Mucosa of gallbladder (tissue), 1 donor: Measurements from ENCODE around the gene SDC4. TPM values are rescaled to one million over a fixed set of nuclear protein-coding genes. Genes with fewer than 3 reads are reported as not detected.
A peak's percentile ranks its signal among the peaks of the same experiment; 100 is the strongest.
"Not testable (repeated sequence)": the region's sequence is repeated elsewhere in the genome, so short reads cannot be mapped to it uniquely, and the experiment has no call there.

ENCODE experiments used
- DNase-seq: peaks from one replicate; pipeline ENCODE4 v3.0.0-alpha.2; 2020; ENCODE audit warnings: low spot score
- total RNA-seq: library from RNA; stranded (reverse); gene quantifications from one replicate; pipeline ENCODE4 v1.2.1, GENCODE V29; 2021
- donor health status: DM: no; HTN: no; CAD: no.

Gene SDC4
- total RNA-seq, 1 donor from 2014 or later, result 118 TPM

DNA sequence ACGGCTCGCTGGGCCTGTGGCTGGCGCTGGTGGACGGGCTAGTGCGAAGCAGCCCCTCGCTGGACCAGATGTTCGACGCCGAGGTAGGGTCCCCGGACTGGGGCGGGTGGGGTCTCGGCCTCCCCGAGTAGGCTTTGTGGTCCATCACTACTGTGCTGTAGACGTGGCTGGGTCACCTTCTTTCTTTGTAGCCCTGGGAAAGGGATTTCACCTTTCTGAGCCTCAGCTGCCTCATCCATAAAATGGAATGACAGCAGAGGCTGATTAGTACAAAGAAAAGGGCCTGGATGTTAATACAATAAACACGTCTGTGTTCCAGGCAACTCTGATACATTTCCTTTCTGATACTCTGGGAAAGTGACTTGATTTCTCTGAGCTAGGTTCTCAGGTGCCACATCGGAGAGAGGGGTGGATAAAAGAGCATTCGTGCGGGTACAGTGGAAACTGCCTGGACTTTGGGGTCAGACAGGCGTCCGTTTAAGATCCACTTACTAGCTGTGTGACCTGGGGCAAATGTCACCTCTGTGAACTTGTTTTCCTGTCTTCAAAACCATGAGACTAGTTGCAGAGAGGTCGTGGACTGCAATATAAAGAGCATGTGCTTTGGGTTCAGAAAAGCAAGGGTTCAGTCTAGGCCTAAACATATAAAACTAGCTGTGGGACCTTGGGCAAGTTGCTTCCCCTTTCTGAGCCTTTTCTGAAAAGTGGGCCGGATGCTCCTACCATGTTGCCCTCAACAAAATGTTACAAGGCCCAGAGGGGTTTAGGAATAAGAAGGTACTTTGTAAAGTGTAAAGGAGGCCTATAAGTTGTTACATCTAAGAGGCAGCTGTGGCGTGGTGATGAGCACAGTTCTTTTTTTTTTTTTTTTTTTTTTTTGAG, 15.6 kb upstream of the SDC4 start:
- no peak for DNase-seq

GRCh38 chr20:45362804-45363610, 14.8 kb upstream of the SDC4 start, which contains the start of gene SYS1:
TSS of gene SYS1 (plus strand) at chr20:45363156. CDS start at chr20:45363532, 376 bp downstream.
- DNase-seq, result peak; percentile 99

DNA sequence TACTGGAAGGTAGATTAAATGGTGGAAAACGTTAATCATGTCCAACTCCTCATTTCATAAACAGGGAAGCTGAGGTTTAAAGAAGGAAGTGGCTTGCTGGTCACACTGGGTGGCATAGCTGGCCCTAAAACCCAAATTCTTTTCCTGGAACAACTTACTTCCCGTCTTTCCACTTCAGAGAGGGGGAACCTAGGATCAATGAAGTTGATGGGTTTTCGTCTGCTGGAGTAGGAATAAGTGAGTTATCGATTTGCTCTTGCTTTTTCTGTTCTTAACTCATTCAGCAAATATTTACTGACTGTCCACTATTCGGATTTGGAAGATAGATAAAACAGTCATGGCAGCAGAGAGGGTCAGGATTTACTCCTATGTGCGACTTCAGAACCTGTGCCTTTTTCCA, 13.6 kb upstream of the SDC4 start:
- no peak for DNase-seq

- peak; percentile 71 for DNase-seq
Observed at GRCh38 chr20:45359406-45360148, 11.4 kb upstream of the SDC4 start.

GRCh38 chr20:45359069-45359405, 10.8 kb upstream of the SDC4 start:
- no peak for DNase-seq

GRCh38 chr20:45358282-45359068, 10.3 kb upstream of the SDC4 start:
- peak; percentile 81 for DNase-seq

DNA sequence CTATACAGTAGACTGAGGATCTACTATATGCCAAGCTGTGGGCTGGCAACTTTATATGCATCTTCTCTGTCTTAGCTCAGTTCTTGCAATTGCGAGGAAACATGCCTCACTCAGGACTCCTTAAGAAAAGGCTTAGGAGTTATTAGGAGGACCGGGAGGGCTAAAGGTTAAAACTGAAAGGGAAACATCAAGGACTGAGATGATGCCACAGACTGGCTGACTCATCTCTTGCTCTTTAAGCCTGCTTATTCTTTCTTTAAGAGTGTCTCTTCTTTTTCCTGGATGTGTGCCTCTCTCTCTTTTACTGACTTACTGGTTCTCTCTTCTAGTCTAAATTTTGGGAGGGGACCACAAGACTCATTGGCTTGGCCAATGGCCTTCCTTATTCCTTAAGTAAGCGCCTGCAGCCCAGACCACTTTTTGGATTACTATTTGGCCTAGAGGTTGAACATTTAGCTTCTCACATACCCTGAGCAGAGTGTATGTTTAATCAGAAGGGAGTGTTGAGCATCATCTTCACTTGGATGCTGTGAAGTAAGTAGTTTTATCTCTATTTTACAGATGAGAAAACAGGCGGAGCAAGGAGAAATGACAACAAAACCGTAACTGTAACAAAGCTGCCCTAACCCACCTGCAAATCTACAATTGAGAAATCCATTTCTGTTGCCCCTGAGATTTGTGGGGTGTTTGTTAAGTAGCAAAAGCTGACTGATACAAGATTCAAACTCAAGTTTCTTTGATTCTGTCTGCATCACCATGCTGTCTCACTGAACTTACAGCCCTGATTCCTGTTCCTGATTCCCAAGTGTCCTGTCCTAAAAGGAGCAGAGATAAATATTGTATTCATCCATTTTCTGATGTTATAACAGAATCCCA, 7.2 kb upstream of the SDC4 start:
- no peak for DNase-seq

DNA sequence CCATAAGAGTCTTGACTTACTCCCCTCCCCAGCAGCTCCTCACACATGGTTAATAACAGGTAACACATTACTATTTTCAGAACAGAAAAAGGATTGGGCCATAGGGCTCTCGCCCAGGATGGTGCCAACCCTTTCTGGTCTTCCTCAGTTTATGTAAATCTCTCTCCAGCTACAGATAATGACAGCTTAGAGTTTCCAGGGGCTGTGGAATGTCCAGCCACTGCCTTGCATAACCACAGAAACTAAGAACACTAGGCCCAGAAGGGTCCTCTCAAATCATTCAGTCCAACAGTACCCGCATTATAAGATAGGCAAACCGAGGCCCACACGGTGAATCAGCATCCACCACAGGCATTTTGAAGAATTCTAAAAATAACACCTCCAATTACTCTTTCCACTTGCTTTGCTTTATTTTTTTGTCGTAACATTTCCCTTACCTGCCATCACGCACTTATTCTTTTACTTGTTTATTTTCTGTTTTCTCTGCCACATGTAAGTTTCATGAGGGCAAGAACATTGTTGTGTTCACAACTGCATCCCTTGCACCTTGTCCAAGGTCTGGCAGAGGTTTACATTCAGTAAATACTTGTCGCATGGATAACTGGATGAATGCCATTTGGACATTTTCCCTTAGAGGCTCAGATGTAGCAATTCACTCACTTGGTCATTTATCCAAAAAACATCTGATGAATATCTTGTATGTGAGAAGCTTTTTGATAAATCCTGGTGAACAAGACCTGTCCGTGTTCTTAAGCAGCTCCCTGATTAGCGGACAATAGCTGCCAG, 6.4 kb upstream of the SDC4 start:
- no peak for DNase-seq

GRCh38 chr20:45353746-45354145, 5.5 kb upstream of the SDC4 start:
- no peak for DNase-seq

DNA sequence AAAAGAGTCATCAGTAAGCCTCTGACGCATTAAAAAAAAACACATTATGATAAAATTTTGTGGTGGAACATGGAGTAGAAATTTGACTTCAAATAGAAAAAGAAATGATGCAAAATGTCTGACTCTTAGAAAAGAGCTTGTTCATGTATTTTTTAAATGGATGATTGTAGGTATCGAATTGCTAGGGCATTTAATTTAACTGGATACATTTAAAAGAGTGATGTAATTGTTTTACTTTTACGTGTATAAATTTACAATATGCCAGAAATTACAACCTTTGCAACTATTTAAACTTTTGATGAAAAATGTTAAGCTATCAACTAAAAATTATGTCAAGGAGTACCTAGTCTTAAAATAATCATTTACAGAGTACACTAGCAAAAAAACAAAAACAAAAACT, 4.5 kb upstream of the SDC4 start:
- no peak for DNase-seq

DNA sequence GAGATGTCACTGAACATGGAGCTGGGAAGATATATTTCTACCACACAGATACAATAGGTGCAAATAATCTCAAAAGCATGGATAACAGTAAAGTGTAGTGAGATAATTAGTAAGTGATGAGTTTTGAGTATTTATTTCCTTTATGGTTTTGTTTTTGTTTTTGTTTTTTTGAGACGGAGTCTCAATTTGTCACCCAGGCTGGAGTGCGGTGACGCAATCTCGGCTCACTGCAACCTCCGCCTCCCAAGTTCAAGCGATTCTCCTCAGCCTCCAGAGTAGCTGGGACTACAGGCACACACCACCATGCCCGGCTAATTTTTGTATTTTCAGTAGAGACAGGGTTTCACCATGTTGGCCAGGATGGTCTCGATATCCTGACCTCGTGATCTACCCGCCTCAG, 2.6 kb upstream of the SDC4 start:
- DNase-seq, result not testable (repeated sequence)

- no peak for DNase-seq
Observed at GRCh38 chr20:45350217-45350616, 2.0 kb upstream of the SDC4 start.

GRCh38 chr20:45347297-45347935, 808 bp downstream of the SDC4 start:
- no peak for DNase-seq

DNA sequence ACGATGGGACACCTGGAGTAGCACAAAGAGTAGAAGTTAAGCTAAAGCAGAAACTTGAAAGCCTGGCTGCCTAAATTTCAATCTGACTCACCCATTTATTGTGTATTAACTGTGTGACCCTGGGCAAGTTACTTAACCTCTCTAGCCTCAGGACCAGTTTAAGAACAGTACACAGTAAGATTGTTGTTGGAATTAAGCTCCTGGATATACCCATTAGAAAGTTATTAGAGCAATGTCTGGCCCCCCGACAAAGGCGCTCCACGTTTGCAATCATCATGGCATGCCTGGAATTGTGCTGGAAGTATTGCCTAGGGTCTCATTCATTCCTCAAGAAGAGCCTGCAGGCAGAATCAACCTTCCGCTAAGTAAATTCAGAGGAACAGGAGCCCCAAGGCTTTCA, 1.4 kb downstream of the SDC4 start:
- no peak for DNase-seq

- DNase-seq, result no peak
Observed at GRCh38 chr20:45346291-45346718, 1.9 kb downstream of the SDC4 start.

GRCh38 chr20:45345104-45345936, 2.9 kb downstream of the SDC4 start:
- DNase-seq, result peak; percentile 59

GRCh38 chr20:45344168-45344860, 3.9 kb downstream of the SDC4 start:
- DNase-seq, result peak; percentile 48
